ENCODE results near the gene TXNDC8.

TXNDC8 gene

DNA sequence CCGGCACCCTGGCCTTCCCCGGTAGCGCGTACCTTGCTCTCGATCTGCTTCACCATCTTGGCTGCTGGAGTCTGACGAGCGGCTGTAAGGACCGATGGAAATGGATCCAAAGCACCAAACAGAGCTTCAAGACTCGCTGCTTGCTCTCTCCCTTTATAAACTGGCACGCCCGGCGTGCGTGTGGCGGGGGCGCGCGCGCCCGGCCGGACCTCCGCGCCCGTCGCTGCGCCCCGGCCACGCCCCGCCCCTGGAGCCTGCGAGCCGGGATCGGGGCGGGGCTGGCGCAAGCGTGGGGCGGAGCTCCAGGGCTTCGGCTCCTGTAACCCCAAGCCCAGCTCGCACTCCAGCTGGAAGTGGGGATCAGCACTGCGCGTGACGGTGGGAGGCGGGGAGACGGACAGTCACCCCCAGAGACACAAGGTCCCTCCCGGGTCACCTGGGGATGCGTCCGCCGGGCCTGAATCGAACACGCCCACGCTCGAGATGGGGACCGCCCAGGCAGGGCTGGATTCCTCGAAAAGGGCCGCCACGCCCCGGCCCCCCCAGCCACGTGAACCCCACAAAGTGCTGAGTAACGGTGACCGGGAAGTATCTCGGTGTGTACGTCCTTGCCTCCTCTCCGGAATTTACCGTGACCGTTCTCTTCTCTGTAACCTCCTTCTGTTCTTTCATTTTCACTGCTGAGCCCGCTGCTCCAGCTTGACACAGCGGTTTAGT is 81.1 kb downstream of the TXNDC8 start, which contains the start of gene TXN:
TXN (minus strand) TSS at position 128 of the 717 bp plus-strand sequence; CDS start at position 56, 72 bp downstream.
- Histone ChIP-seq H3K27ac (ENCODE audit: poor library complexity, severe bottlenecking) (peak within 1 kb of the TSS; percentile 90), H3K27me3 (ENCODE audit: insufficient read depth, poor library complexity, severe bottlenecking) (no peaks in the 10 kb centered on the region), H3K4me1 (ENCODE audit: insufficient read depth, poor library complexity, severe bottlenecking) (peaks cover 20% of the 10 kb centered on the region), H3K36me3 (ENCODE audit: low read depth) (peaks cover 25% of the 10 kb centered on the region), H3K9me3 (ENCODE audit: severe bottlenecking) (no peaks in the 10 kb centered on the region), H3K4me3 (ENCODE audit: severe bottlenecking) (peak within 1 kb of the TSS; percentile 66)
- TF ChIP-seq, protein P1, sequence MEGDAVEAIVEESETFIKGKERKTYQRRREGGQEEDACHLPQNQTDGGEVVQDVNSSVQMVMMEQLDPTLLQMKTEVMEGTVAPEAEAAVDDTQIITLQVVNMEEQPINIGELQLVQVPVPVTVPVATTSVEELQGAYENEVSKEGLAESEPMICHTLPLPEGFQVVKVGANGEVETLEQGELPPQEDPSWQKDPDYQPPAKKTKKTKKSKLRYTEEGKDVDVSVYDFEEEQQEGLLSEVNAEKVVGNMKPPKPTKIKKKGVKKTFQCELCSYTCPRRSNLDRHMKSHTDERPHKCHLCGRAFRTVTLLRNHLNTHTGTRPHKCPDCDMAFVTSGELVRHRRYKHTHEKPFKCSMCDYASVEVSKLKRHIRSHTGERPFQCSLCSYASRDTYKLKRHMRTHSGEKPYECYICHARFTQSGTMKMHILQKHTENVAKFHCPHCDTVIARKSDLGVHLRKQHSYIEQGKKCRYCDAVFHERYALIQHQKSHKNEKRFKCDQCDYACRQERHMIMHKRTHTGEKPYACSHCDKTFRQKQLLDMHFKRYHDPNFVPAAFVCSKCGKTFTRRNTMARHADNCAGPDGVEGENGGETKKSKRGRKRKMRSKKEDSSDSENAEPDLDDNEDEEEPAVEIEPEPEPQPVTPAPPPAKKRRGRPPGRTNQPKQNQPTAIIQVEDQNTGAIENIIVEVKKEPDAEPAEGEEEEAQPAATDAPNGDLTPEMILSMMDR (IDR thresholded peaks at IDR 0.05; ENCODE audit: poor library complexity, severe bottlenecking) = no peak
- ATAC-seq (ENCODE audit: low read depth) (peak; percentile 65), DNase-seq (ENCODE audit: low spot score) (peak; percentile 87)

DNA sequence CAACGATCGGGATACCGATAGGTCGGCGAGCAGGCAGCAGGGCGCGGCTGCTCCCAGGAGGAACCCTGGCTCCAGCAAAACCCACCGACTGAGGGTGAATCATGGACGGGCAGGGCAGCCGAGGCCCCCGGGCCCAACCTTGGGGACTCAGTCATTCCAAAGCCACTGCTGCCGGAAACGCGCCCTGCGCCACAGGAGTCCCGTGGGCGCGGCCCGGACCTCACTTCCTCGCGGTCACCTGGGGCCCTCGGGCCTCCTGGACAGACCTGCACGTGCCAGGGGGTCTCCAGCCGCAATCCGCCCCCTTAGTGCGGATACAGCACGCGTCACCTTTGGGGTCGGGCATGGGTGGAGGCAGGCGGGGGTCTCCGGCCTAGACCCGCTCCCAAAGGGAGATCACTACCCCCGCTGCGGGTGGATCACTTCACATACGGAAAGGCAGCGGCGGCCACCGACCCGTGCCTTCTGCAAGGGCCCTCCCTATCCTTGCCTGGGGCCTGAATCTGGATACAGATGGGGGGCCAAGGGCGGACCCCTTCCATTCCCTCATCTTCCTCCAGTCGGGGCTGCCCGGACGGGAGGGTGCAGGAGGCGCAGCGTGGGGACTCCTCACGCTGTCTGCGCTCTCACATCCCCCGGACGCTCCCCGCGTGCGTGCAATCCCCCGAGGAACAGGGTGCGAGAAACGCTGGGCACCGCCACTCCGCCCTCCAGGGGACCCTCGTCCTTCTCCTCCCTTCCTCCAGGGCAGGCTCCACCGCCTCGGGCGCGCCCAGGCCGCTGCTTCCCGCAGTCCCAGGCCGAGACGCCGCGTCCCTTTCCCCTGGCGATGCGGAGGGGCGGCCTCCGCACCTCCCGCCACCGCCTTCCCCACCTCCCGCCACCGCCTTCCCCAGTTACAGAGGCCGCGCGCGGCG is 81.9 kb downstream of the TXNDC8 start:
- Histone ChIP-seq H3K4me1 (ENCODE audit: insufficient read depth, poor library complexity, severe bottlenecking) (peaks cover 22% of the 10 kb centered on the region), H3K27ac (ENCODE audit: poor library complexity, severe bottlenecking) (peak overlapping the region; percentile 90), H3K9me3 (ENCODE audit: severe bottlenecking) (no peaks in the 10 kb centered on the region), H3K4me3 (ENCODE audit: severe bottlenecking) (peak overlapping the region; percentile 66), H3K36me3 (ENCODE audit: low read depth) (peaks cover 31% of the 10 kb centered on the region), H3K27me3 (ENCODE audit: insufficient read depth, poor library complexity, severe bottlenecking) (no peaks in the 10 kb centered on the region)
- DNase-seq (ENCODE audit: low spot score) (peak; percentile 68), ATAC-seq (ENCODE audit: low read depth) (peak; percentile 41)
- TF ChIP-seq, protein P1 (IDR thresholded peaks at IDR 0.05; ENCODE audit: poor library complexity, severe bottlenecking) = no peak

GRCh38 chr9:110255034-110255462 is 82.6 kb downstream of the TXNDC8 start:
- Histone ChIP-seq H3K4me1 (ENCODE audit: insufficient read depth, poor library complexity, severe bottlenecking) (peaks cover 23% of the 10 kb centered on the region), H3K36me3 (ENCODE audit: low read depth) (peaks cover 38% of the 10 kb centered on the region), H3K27ac (ENCODE audit: poor library complexity, severe bottlenecking) (peak overlapping the region; percentile 90), H3K4me3 (ENCODE audit: severe bottlenecking) (peak overlapping the region; percentile 66), H3K27me3 (ENCODE audit: insufficient read depth, poor library complexity, severe bottlenecking) (no peaks in the 10 kb centered on the region), H3K9me3 (ENCODE audit: severe bottlenecking) (no peaks in the 10 kb centered on the region)
- TF ChIP-seq, protein P1 (IDR thresholded peaks at IDR 0.05; ENCODE audit: poor library complexity, severe bottlenecking) = no peak
- ATAC-seq (ENCODE audit: low read depth) (peak; percentile 1; the same call in 2 of the 3 replicates), DNase-seq (ENCODE audit: low spot score) (no peak)

- ATAC-seq (ENCODE audit: low read depth) = no peak
- H3K9me3 ChIP-seq (ENCODE audit: severe bottlenecking) = no peaks in the 10 kb centered on the region
- H3K27me3 ChIP-seq (ENCODE audit: insufficient read depth, poor library complexity, severe bottlenecking) = no peaks in the 10 kb centered on the region
- H3K4me3 ChIP-seq (ENCODE audit: severe bottlenecking) = peak overlapping the region; percentile 66
- peak overlapping the region; percentile 90 for H3K27ac ChIP-seq (ENCODE audit: poor library complexity, severe bottlenecking)
- DNase-seq (ENCODE audit: low spot score) = no peak
- TF ChIP-seq, protein P1 (IDR thresholded peaks at IDR 0.05; ENCODE audit: poor library complexity, severe bottlenecking) = no peak
- peaks cover 41% of the 10 kb centered on the region for H3K36me3 ChIP-seq (ENCODE audit: low read depth)
- H3K4me1 ChIP-seq (ENCODE audit: insufficient read depth, poor library complexity, severe bottlenecking) = peaks cover 23% of the 10 kb centered on the region
These were observed 83.2 kb downstream of the TXNDC8 start for GRCh38 chr9:110254500-110254899.
